ENCODE measurements around the gene CLTB.
A peak's percentile ranks its signal among the peaks of the same experiment; 100 is the strongest.

CLTB gene

GRCh38 chr5:176383961-176384360 is 32.4 kb downstream of the CLTB start:
- DNase-seq (ENCODE audit: low read depth in 3 of 3, low spot score in 1 of 3): no peak

DNA sequence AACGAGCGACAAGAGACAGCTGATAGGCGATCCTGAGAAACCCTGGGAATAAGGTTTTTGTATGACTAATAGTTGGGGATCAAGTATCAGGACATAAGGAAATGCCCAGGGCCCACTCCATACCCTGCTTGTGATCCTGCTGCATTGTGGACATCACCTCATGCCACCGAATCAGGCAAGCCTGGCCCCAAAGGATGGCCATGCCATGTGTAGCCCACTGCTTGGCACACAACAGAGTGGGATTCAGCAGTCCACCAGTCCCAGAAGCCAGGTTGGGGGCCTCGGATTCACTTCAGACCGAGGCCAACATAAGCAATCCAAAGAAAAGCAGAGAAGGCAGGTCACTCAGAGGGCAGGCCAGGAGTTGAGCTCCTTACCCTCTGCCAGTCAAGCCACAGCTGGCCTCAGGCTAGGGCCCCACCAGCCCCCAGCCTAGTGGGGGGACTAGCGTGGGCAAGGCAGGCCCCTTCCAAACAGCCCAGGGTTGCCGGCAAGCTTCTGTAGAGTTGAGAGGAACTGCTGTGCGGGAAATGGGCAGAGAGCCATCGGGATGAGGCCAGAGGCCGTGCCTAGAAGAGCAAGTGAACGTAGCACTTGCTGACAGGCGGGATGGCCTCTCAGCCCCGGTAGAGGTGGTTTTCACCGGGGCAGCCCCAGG is 33.0 kb downstream of the CLTB start:
- no peak for DNase-seq (ENCODE audit: low read depth in 3 of 3, low spot score in 1 of 3)

DNA sequence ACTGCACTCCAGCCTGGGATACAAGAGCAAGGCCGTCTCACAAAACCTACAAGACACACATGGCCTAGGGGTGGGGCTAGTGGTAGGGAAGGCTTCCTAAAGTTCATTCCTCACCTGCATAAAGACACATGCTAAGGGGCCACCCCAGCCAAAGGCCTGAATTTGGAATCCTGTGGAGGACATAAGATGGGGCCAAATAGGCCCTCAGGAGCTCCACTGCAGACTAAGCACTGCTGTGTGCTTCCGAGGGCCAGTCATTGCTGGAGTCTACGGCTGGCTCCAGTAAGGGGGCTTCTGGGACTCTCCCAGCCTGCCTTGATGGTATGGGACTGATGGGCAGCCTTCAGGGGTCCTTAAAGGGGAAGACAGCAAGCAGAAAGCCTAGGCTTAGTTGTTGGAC is 33.6 kb downstream of the CLTB start:
- DNase-seq (ENCODE audit: low read depth in 3 of 3, low spot score in 1 of 3): no peak

- no peak for DNase-seq (ENCODE audit: low read depth in 3 of 3, low spot score in 1 of 3)
These were observed 34.4 kb downstream of the CLTB start for GRCh38 chr5:176381979-176382378.

DNA sequence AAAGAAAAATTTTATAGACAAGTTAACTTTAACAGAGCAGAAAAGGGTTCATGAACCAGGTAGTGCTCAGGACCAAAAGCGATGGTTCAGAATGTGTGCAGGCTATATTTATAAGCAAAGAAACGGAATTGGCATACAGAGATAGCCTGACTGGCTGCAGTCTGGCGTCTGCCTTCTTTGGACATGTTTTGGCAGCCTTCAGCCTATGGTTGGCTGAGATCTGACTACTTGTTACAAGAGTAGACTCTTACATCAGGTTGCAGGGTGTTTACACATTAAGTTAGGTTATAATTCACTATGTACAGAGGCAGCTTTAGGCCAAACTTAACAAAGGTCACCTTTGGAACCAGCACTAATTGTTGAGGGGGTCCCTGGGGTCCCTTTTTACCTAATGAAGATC is 34.9 kb downstream of the CLTB start:
- DNase-seq (ENCODE audit: low read depth in 3 of 3, low spot score in 1 of 3): no peak

- no peak for DNase-seq (ENCODE audit: low read depth in 3 of 3, low spot score in 1 of 3)
These were observed 36.5 kb downstream of the CLTB start for GRCh38 chr5:176379881-176380280.

- DNase-seq (ENCODE audit: low read depth in 3 of 3, low spot score in 1 of 3): no peak
These were observed 43.1 kb downstream of the CLTB start for GRCh38 chr5:176373100-176373818.

GRCh38 chr5:176371621-176372539 is 44.5 kb downstream of the CLTB start:
- no peak for DNase-seq (ENCODE audit: low read depth in 3 of 3, low spot score in 1 of 3)

DNA sequence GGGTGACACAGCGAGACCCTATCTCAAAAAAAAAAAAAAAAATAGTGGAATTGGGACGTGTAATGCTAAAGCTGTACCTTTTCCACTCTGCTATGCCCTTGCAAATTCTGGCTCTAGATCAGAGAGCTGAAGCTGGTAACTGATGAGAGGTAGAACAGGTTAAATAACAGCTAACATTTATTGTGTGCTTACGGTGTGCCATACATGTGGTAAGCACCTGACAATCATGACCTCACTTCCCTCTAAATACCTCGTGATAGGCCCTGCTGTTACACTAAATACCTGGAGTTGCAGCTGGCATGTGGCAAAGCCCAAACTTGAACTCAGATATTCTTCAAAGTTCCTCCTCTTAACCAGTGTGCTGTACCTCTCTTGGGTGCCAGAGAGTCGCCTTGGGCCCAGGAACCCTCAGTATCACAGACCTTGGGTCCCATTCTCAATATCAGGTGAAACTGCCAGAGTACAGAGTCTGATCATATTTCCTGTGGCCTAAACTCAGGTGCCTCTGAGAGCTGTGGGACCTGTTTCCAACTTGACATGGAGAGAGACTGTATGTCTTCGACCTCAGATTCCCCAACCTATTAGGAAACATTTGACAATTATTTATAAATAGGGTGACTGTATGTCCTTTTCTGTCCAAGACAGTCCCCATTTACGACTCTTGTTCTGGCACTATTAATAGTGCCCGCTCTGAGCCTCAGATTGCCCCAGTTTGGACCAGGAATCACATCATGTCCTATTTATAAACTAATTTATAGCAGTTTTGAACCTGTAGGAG is 46.2 kb downstream of the CLTB start:
- no peak for DNase-seq (ENCODE audit: low read depth in 3 of 3, low spot score in 1 of 3)

DNA sequence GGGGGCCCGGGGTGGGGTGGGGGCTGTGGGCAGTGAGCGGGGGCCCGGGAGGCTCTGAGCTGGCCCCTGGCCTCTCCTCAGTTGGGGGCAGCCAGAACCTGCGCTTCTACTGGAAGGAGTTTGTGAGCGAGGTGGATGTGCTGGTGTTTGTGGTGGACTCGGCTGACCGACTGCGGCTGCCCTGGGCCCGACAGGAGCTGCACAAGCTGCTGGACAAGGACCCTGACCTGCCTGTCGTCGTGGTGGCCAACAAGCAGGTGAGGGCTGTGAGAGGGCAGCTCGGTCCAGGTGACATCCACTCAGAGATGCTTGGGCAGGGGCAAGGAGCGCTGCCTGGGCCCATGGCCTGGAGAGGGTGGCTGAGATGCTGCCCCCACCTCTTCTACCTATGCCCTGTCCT is 47.6 kb downstream of the CLTB start:
- no peak for DNase-seq (ENCODE audit: low read depth in 3 of 3, low spot score in 1 of 3)

DNA sequence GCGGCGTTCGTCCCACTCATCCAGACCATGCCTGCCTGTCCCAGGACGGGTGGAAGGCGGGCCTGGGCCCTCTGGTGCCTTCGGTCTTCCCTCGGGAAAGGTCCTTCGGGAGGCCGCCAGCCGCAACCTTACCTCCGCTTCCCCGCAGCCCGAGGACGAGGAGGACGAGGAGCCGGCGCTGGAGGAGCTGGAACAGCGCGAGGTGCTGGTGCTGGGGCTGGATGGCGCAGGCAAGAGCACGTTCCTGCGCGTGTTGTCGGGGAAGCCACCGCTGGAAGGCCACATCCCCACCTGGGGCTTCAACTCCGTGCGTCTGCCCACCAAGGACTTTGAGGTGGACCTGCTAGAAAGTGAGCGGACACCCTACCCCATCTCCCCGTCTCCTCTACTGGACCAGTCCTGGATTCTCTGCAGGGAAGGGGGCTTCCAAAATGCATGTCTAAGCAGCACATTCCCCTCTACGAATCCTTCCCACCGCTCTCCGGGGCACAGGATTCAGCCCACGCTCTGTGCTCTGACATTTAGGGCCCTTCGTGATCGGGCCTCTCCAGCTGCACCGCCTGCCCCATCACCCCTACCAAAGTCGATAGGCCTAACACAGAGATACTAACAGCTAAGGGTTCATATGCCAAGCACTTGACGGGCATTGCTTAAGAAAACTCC is 50.0 kb downstream of the CLTB start:
- no peak for DNase-seq (ENCODE audit: low read depth in 3 of 3, low spot score in 1 of 3)

DNA sequence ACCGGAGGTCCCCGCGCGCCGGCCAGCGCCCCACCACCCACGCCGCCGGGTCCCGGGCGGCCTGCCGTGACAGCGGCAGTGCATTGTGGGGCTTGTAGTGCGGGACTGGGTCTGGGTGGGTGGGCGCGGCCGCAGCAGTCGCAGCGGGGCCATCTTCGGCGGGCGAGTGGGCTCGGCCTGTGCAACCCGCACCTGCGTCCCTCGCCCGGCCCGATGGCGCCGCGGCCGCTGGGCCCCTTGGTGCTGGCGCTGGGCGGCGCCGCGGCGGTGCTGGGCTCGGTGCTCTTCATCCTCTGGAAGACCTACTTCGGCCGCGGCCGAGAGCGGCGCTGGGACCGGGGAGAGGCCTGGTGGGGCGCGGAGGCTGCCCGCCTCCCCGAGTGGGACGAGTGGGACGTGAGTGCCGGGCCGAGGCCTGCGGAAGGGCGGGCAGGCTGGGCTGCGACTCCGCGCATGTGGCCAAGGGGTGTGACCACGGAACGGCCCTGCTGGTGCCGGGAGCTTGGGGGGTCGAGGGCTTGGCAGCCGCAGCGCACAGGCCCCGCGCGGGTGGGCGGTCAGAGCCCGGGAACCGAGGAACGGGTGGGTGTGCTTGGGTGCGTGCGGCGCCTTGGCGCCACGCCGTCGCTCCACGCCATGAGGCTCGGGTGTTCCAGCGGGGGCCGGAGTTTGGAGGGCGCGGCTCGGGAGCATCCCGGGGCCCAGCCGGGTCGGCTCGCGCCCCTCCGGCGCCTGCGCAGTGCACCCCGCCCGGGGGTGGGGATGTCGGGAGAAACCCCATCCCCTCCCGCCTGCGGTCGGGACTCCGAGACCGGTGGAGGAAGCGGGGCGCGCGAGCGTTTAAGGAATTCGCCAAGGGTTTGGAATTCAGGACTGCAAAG is 50.7 kb downstream of the CLTB start, which contains the start of gene ARL10:
ARL10 (plus strand) TSS at position 137 of the 881 bp plus-strand sequence; CDS start at position 214, 77 bp downstream.
- DNase-seq (ENCODE audit: low read depth in 3 of 3, low spot score in 1 of 3): peak in 1 of 3 donors; percentile 45

DNA sequence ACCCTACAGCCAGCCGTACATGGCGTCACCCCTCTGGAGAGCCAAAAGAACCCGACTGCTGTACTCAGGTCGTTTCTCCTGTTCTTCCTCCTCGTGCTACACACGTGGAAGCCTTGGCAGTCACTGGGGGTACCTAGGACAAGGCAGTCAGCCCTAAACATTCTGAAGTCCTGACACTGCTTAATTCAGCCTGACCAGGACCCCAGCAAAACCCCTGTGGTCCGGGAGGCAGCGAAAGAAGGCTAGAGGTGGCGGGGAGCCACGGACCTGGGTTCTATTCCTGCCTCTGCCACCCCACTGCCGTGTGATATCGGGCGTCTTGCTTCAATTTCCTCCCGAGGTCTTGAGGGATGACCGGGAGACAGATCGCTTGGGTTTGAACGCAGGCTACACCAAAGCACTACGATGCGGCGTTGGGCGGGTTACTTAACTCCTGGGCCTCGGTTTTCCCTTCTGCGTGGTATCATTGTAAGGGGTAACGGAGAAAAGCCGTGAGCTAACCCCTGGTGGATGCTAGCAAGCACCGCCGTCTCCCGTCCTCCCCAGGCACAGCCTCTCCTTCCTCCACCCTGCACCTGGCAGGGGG is 51.5 kb downstream of the CLTB start:
- no peak for DNase-seq (ENCODE audit: low read depth in 3 of 3, low spot score in 1 of 3)

DNA sequence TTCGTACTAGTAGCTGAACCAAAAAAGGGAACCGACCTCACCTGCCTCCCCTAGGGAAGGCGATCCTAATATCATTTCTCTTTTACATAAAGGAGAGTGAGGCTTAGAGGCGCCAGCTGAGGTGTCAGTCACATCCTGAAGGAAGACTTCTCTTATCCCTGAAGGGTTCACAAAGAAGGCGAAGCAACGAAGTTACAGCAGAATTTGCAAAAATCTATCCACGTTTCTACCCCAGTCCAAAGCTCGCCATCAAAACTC is 54.2 kb downstream of the CLTB start:
- no peak for DNase-seq (ENCODE audit: low read depth in 3 of 3, low spot score in 1 of 3)

DNA sequence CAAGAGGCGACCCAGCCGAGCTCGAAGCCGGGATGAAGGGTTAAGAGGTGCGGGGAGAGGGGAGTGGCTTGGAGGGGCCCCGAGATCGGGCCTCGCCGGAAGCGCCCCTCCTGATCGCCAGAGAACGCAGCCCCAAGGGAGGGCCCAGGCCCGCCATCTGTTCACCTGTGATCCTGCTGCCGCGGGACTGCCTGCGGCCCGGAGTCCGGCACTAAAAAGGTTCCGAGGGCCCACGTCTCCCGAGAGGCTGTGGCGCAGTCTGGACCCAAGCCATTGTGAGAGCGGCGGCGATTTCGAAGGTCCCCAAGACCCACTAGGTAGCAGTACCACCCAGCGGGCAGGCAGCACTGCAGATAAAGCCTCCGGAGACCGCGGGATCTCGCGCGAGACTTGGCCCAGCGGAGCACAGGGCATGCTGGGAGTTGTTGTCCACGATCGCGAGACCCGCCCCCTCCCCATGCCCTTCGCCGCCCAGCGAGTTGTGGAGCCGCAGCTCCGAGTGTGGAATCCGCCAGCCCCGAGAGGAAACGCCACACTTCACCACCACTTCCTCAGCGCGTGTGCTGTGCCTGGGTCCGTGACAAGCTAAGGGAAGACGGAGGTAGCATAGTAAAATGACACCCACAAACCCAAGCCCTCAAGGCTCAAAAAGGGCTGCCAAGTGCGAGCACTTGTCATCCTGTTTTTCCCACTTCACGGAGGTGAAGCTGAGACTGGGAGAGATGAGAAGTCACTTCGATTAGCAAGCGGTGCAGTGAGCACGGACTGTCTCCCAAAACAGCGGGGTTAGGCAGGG is 54.7 kb downstream of the CLTB start, which contains the start of gene KIAA1191:
KIAA1191 (minus strand) TSS at position 328 of the 796 bp plus-strand sequence. CDS start 2,256 bp downstream, outside the sequence.
- peak; percentile 82 to 88 (median 86) for DNase-seq (ENCODE audit: low read depth in 3 of 3, low spot score in 1 of 3)

GRCh38 chr5:176360894-176361436 is 55.4 kb downstream of the CLTB start:
- no peak for DNase-seq (ENCODE audit: low read depth in 3 of 3, low spot score in 1 of 3)

DNA sequence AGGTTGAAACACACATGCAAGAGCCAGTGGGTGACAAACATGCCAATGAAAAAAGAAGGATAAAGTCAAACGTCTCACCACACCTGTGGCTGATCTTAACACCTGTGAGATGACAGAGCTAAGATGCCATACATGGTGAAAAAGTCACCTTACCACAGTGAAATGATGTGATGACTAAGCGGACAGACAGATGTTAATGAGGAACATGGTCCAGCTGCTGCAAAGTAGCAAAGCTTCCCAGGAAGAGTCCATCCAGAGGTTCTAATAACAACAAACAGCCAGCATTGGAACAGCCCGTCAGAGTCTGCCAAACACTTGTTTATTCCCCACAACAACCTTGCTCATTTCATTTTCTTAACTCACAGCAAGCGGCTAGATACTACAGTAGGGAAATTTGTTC is 56.7 kb downstream of the CLTB start:
- no peak for DNase-seq (ENCODE audit: low read depth in 3 of 3, low spot score in 1 of 3)

DNA sequence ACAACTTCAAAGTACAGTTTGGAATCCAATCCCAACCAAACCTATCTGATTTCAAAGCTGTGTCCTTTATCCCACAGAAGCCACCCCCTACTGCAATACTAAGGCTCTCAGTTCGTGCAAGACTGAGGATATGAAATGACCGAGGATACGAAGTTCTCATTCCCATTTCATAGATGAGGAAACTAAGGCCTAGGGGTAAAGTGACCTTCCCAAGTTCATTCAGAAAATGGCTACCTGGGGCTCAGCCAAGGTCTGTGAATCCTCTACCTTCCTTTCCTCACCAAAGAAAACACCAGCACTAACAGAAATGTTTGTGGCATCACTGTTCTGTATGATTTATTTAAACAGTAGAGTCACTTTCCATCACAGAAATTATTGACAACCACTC is 60.2 kb downstream of the CLTB start:
- no peak for DNase-seq (ENCODE audit: low read depth in 3 of 3, low spot score in 1 of 3)

Data from stimulated activated CD4-positive, alpha-beta T cell treated with anti-CD3 and anti-CD28 coated beads, TNF-alpha, amount 100 ng/mL, for 1 hour (primary cell).